Measurements from ENCODE around the gene FRG2B. TPM values are rescaled to one million over a fixed set of nuclear protein-coding genes. Genes with fewer than 3 reads are reported as not detected.

FRG2B gene
- total and polyA plus RNA-seq, 2 of the 8 experiments (the other 6 are each of a cell fraction or from before 2014, with no cell fraction given), result not detected

DNA sequence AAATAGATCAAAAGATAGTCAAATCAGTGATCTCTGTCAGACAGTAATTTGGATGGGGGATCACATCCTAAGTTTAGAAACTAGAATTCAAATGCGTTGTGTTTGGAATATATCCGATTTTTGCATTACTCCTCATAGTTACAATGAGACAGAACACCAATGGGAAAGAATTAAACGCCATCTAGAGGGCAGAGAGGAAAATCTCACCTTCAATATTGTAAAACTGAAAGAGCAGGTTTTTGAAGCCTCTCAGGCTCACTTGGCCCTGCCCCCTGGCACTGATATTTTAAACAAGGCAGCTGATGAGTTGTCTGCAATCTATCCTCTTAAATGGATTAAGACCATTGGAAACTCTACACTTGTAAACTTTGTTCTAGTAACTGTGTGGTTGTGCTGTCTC, 17.7 kb downstream of the FRG2B start:
- no peak overlapping the region for H3K9ac ChIP-seq (replicated peaks in 1 of 4; ENCODE audit: extremely low read depth in 1 of 4, low read depth in 3 of 4, low read length in 3 of 4)
- H3K23ac ChIP-seq (ENCODE audit: insufficient read length), result no peak overlapping the region
- no peaks in the 10 kb centered on the region for H3K79me1 ChIP-seq (ENCODE audit: low read depth, low read length)
- H2AFZ ChIP-seq (ENCODE audit: low read length), result no peak overlapping the region
- FAIRE-seq (no peak), DNase-seq (ENCODE audit: low read depth in 1 of 2, low spot score in 2 of 2) (no peak)
- H4K20me1 ChIP-seq (replicated peaks in 1 of 2; ENCODE audit: control insufficient read depth in 1 of 2, insufficient read depth in 2 of 2, low read length in 2 of 2), result no peaks in the 10 kb centered on the region
- no peaks in the 10 kb centered on the region for H3K79me2 ChIP-seq (ENCODE audit: control insufficient read depth in 1 of 2, insufficient read depth in 2 of 2, low read length in 2 of 2)
- ChIA-PET POLR2A (ENCODE audit: partially characterized antibody) (no interaction called here), CTCF (ENCODE audit: partially characterized antibody) (interaction anchor here (1.0 to 1.7 kb wide), 2 partner anchors 11 kb away, joined by 3 to 5 read pairs; no protein-coding TSS in a partner anchor)
- no peak overlapping the region for H3K56ac ChIP-seq (replicated peaks; ENCODE audit: insufficient read length, low read depth, low read length)
- H4K91ac ChIP-seq (replicated peaks; ENCODE audit: insufficient read length, low read length), result no peak overlapping the region
- H3K27me3 ChIP-seq (replicated peaks in 1 of 4; ENCODE audit: control insufficient read depth in 3 of 4, extremely low read depth in 1 of 4, insufficient read depth in 3 of 4, low read length in 3 of 4), result no peaks in the 10 kb centered on the region
- no peak overlapping the region for H2BK120ac ChIP-seq (replicated peaks; ENCODE audit: low read depth, low read length)
- H4K5ac ChIP-seq (ENCODE audit: insufficient read length, low read depth, low read length), result no peak overlapping the region
- no peak overlapping the region for H2AK5ac ChIP-seq (ENCODE audit: low read depth, low read length)
- TF ChIP-seq TAF7 (optimal IDR thresholded peaks at IDR 0.05; ENCODE audit: borderline replicate concordance, low read depth, low read length) (no peak), RAD21 (IDR thresholded peaks at IDR 0.05 in 1 of 2, conservative IDR thresholded peaks at IDR 0.05 in 1 of 2; ENCODE audit: low read depth in 2 of 2, low read length in 2 of 2) (peak in 1 of 2 experiments; percentile 30; a peak in 3 of 4 replicates)
- no peak overlapping the region for H3K14ac ChIP-seq (ENCODE audit: insufficient read length)
- no peak overlapping the region for H2BK15ac ChIP-seq (ENCODE audit: low read length)
- H4K8ac ChIP-seq (ENCODE audit: extremely low read depth, insufficient read depth, low read length), result no peak overlapping the region
- no peak overlapping the region for H3K4me3 ChIP-seq (ENCODE audit: extremely low read depth in 1 of 4, insufficient read depth in 2 of 4, low read depth in 3 of 4, low read length in 4 of 4)
- peaks cover 53 to 61% of the 10 kb centered on the region in 2 experiments for H3K9me3 ChIP-seq (ENCODE audit: insufficient read depth in 2 of 2, low read depth in 1 of 2, low read length in 1 of 2)
- H2BK12ac ChIP-seq (ENCODE audit: low read depth, low read length), result no peak overlapping the region
- H3K36me3 ChIP-seq (ENCODE audit: control insufficient read depth in 2 of 4, insufficient read depth in 4 of 4, low read length in 3 of 4), result no peaks in the 10 kb centered on the region
- H2BK20ac ChIP-seq (ENCODE audit: low read length), result no peak overlapping the region
- H3K4ac ChIP-seq (replicated peaks; ENCODE audit: insufficient read length, low read depth, low read length), result no peak overlapping the region
- H2BK5ac ChIP-seq (ENCODE audit: low read depth, low read length), result no peak overlapping the region
- no peaks in the 10 kb centered on the region for H3K4me1 ChIP-seq (replicated peaks in 1 of 4; ENCODE audit: control insufficient read depth in 3 of 4, insufficient read depth in 4 of 4, low read length in 3 of 4)
- no peak overlapping the region for H3K18ac ChIP-seq (ENCODE audit: extremely low read depth, low read length)
- H3K27ac ChIP-seq (ENCODE audit: low read depth, low read length), result no peak overlapping the region
- 47% methylated on average over 3 of the region's 3 CpGs; no CpG with 5 or more reads in 1 of the 2 experiments for WGBS, 2 experiments (ENCODE audit: extremely low coverage in 1 of 2, insufficient coverage in 1 of 2, insufficient read length in 1 of 2, insufficient replicate concordance in 2 of 2, low coverage in 1 of 2, low lambda C conversion rate in 2 of 2, missing lambda C conversion rate in 1 of 2)
- no peaks in the 10 kb centered on the region for H3K23me2 ChIP-seq (ENCODE audit: low read depth, low read length)
- no peak overlapping the region for H3K4me2 ChIP-seq (ENCODE audit: insufficient read depth in 1 of 2, low read depth in 2 of 2, low read length in 2 of 2)
